ENCODE data around the gene KCNA5.

Gene KCNA5

GRCh38 chr12:5023842-5024241 lies 19.8 kb upstream of the KCNA5 start:
- no peak for TF ChIP-seq CTCF (IDR thresholded peaks at IDR 0.05; ENCODE audit: low read length, missing control alignments)
- DNase-seq (ENCODE audit: low read depth) = no peak
- no peak overlapping the region for H3K4me3 ChIP-seq (replicated peaks; ENCODE audit: low read depth, low read length)

- no peak for TF ChIP-seq CTCF (IDR thresholded peaks at IDR 0.05; ENCODE audit: low read length, missing control alignments)
- DNase-seq (ENCODE audit: low read depth) = no peak
- no peak overlapping the region for H3K4me3 ChIP-seq (replicated peaks; ENCODE audit: low read depth, low read length)
Observed at GRCh38 chr12:5026342-5026938, 17.2 kb upstream of the KCNA5 start.

- no peak for DNase-seq (ENCODE audit: low read depth)
- no peak for TF ChIP-seq CTCF (IDR thresholded peaks at IDR 0.05; ENCODE audit: low read length, missing control alignments)
- no peak overlapping the region for H3K4me3 ChIP-seq (replicated peaks; ENCODE audit: low read depth, low read length)
Observed at GRCh38 chr12:5027046-5027821, 16.4 kb upstream of the KCNA5 start.

GRCh38 chr12:5030066-5030465 lies 13.6 kb upstream of the KCNA5 start:
- H3K4me3 ChIP-seq (replicated peaks; ENCODE audit: low read depth, low read length) = no peak overlapping the region
- no peak for TF ChIP-seq CTCF (IDR thresholded peaks at IDR 0.05; ENCODE audit: low read length, missing control alignments)
- DNase-seq (ENCODE audit: low read depth) = no peak

GRCh38 chr12:5031242-5031641 lies 12.4 kb upstream of the KCNA5 start:
- no peak for DNase-seq (ENCODE audit: low read depth)
- no peak for TF ChIP-seq CTCF (IDR thresholded peaks at IDR 0.05; ENCODE audit: low read length, missing control alignments)
- no peak overlapping the region for H3K4me3 ChIP-seq (replicated peaks; ENCODE audit: low read depth, low read length)

GRCh38 chr12:5031958-5032357 lies 11.7 kb upstream of the KCNA5 start:
- no peak for TF ChIP-seq CTCF (IDR thresholded peaks at IDR 0.05; ENCODE audit: low read length, missing control alignments)
- no peak for DNase-seq (ENCODE audit: low read depth)
- no peak overlapping the region for H3K4me3 ChIP-seq (replicated peaks; ENCODE audit: low read depth, low read length)

- no peak for DNase-seq (ENCODE audit: low read depth)
- no peak overlapping the region for H3K4me3 ChIP-seq (replicated peaks; ENCODE audit: low read depth, low read length)
- TF ChIP-seq CTCF (IDR thresholded peaks at IDR 0.05; ENCODE audit: low read length, missing control alignments) = no peak
Observed at GRCh38 chr12:5032821-5033220, 10.9 kb upstream of the KCNA5 start.

All from fibroblast of pulmonary artery (primary cell).